Measurements from ENCODE around the gene CTIF. TPM values are rescaled to one million over a fixed set of nuclear protein-coding genes. Genes with fewer than 3 reads are reported as not detected.

CTIF gene
- total RNA-seq, 1 donor from 2014 or later, result 26.4 TPM

DNA sequence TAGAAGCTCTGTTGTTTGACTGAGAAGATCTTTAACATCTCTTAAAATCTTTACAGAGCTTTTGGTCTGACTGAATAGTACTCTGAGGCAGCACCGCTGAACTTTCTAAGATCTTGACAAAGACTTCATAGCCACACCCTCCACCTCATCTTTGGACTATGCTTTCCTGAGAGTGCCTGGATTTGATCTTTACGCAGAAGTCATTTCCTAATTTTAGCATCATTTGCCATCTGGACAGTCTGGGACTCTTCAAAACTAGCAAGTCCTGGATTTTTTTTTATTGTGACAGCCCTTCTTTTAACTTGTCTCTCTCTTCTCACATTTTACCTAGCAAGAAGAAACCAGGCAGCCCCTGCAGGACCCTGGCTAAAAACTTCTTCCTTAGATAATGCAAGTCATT is 188.8 kb downstream of the CTIF start:
- DNase-seq (ENCODE audit: low spot score, unreplicated experiment), result no peak
- Mint-ChIP-seq H3K4me1 (ENCODE audit: low read depth) (no peaks in the 10 kb centered on the region), H3K9me3 (ENCODE audit: low read depth) (no peaks in the 10 kb centered on the region), H3K4me3 (ENCODE audit: low read depth) (no peak overlapping the region), H3K27me3 (no peaks in the 10 kb centered on the region), H3K36me3 (ENCODE audit: insufficient read depth) (peaks cover 1% of the 10 kb centered on the region), H3K27ac (no peak overlapping the region)
- TF ChIP-seq, protein P1, sequence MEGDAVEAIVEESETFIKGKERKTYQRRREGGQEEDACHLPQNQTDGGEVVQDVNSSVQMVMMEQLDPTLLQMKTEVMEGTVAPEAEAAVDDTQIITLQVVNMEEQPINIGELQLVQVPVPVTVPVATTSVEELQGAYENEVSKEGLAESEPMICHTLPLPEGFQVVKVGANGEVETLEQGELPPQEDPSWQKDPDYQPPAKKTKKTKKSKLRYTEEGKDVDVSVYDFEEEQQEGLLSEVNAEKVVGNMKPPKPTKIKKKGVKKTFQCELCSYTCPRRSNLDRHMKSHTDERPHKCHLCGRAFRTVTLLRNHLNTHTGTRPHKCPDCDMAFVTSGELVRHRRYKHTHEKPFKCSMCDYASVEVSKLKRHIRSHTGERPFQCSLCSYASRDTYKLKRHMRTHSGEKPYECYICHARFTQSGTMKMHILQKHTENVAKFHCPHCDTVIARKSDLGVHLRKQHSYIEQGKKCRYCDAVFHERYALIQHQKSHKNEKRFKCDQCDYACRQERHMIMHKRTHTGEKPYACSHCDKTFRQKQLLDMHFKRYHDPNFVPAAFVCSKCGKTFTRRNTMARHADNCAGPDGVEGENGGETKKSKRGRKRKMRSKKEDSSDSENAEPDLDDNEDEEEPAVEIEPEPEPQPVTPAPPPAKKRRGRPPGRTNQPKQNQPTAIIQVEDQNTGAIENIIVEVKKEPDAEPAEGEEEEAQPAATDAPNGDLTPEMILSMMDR (IDR thresholded peaks at IDR 0.05; ENCODE audit: unreplicated experiment), result no peak

DNA sequence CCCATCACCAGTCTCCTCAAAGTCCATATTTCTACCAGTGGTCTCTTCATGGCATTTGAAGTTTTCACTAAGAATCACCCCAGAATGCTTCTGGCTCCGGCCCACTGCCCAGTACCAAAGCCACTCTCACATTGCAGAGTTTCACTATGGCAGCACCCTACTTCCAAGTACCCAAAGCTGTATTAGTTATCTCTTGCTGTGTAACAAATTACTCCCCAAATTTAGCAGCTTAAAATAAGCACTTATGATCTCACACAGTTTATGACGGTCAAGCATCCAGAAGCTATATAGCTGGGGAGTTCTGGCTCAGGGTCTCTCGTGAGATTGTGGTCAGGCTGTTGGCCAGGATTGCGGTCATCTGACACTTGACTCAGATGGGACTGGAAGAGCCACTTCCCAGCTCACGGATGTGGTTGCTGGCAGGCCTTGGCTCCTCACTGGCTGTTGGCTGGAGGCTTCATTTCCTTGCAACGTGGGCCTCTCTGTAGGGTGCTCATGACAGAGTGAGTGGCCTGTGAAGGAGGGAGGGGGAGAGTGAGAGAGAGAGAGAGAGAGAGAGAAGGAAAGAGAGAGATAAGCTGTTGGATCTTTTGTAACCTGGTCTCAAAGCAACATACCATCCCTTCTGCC is 189.5 kb downstream of the CTIF start:
- no peaks in the 10 kb centered on the region for H3K27me3 Mint-ChIP-seq
- TF ChIP-seq, protein P1 (IDR thresholded peaks at IDR 0.05; ENCODE audit: unreplicated experiment), result no peak
- no peaks in the 10 kb centered on the region for H3K9me3 Mint-ChIP-seq (ENCODE audit: low read depth)
- H3K4me3 Mint-ChIP-seq (ENCODE audit: low read depth), result no peak overlapping the region
- no peaks in the 10 kb centered on the region for H3K4me1 Mint-ChIP-seq (ENCODE audit: low read depth)
- H3K36me3 Mint-ChIP-seq (ENCODE audit: insufficient read depth), result peaks cover 1% of the 10 kb centered on the region
- no peak for DNase-seq (ENCODE audit: low spot score, unreplicated experiment)
- H3K27ac Mint-ChIP-seq, result no peak overlapping the region

DNA sequence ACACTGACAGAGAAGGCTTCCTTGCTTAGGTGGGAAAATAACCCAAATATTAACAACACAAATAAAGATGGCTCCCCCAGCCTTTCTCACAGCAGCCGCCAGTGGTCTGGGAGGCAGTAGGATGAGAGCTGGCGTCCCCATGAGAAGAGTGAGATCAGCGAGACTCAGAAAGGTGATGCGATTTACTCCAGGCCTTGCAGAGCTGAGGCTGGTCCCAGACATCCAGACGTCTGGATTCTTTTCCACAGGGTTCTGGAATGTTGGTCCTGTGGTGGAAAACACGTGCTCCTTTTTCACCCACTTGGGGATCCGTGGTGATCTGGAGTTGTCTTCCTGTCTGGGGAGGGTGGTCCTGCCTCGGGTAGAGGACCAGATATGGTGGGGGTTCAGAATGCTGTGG is 190.6 kb downstream of the CTIF start:
- Mint-ChIP-seq H3K36me3 (ENCODE audit: insufficient read depth) (peaks cover 1% of the 10 kb centered on the region), H3K27me3 (no peaks in the 10 kb centered on the region), H3K4me3 (ENCODE audit: low read depth) (no peak overlapping the region), H3K27ac (no peak overlapping the region), H3K4me1 (ENCODE audit: low read depth) (no peaks in the 10 kb centered on the region), H3K9me3 (ENCODE audit: low read depth) (no peaks in the 10 kb centered on the region)
- no peak for DNase-seq (ENCODE audit: low spot score, unreplicated experiment)
- TF ChIP-seq, protein P1 (IDR thresholded peaks at IDR 0.05; ENCODE audit: unreplicated experiment), result no peak

DNA sequence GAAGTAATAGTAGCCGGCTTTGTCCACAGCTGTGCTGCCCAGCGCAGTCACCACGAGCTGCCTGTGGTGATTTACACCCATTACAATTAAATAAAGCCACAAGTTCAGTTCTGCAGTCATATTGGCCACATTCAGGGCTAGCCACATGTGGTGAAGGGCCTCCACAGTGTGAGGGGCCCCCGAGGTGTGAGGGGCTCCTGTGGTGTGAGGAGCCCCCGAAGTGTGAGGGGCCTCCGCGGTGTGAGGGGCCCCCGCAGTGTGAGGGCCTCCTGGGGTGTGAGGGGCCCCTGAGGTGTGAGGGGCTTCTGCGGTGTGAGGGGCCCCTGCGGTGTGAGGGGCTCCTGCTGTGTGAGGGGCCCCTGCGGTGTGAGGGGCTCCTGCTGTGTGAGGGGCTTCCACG is 191.2 kb downstream of the CTIF start:
- H3K27me3 Mint-ChIP-seq, result no peaks in the 10 kb centered on the region
- H3K4me1 Mint-ChIP-seq (ENCODE audit: low read depth), result peaks cover 1% of the 10 kb centered on the region
- peaks cover 1% of the 10 kb centered on the region for H3K36me3 Mint-ChIP-seq (ENCODE audit: insufficient read depth)
- TF ChIP-seq, protein P1 (IDR thresholded peaks at IDR 0.05; ENCODE audit: unreplicated experiment), result no peak
- no peak overlapping the region for H3K4me3 Mint-ChIP-seq (ENCODE audit: low read depth)
- no peak overlapping the region for H3K27ac Mint-ChIP-seq
- H3K9me3 Mint-ChIP-seq (ENCODE audit: low read depth), result no peaks in the 10 kb centered on the region
- no peak for DNase-seq (ENCODE audit: low spot score, unreplicated experiment)

DNA sequence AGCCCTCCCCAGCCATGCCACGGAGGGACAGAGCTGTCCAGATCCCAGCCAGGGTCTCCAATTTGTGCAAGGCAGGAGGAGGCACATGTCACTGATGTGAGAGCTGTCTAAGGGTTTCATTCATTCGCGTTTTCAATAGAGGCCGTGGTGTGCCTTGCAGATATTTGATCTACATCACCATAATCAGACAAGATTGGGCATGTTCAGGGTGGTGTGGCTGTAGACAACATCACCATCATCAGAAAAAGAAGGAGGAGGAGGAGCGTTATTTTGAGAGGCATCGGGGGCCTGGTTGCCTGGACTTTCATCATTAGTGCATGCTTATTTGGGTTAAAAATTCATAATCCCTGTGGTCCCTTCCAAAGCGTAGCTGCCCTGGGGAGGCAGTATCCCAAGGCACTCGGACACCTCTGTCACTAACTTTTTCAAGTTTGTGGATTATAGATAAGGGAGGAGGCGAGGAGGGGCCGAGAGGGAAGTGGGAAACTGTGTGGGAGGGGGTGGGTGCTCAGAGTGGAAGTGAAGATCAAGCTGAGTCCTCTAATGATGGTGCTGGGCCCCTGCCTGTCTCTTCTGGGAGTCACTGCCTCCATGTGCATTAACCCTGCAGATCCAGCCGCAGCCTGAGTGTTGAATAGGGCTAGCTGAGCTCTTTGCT is 194.1 kb downstream of the CTIF start:
- no peaks in the 10 kb centered on the region for H3K9me3 Mint-ChIP-seq (ENCODE audit: low read depth)
- peaks cover 2% of the 10 kb centered on the region for H3K4me1 Mint-ChIP-seq (ENCODE audit: low read depth)
- TF ChIP-seq, protein P1 (IDR thresholded peaks at IDR 0.05; ENCODE audit: unreplicated experiment), result no peak
- DNase-seq (ENCODE audit: low spot score, unreplicated experiment), result no peak
- H3K36me3 Mint-ChIP-seq (ENCODE audit: insufficient read depth), result no peaks in the 10 kb centered on the region
- no peak overlapping the region for H3K4me3 Mint-ChIP-seq (ENCODE audit: low read depth)
- H3K27ac Mint-ChIP-seq, result no peak overlapping the region
- H3K27me3 Mint-ChIP-seq, result no peaks in the 10 kb centered on the region
